Activated CD4-positive, alpha-beta memory T cell treated with anti-CD3 and anti-CD28 coated beads for 36 hours (primary cell): ENCODE data around the gene C6. TPM values are rescaled to one million over a fixed set of nuclear protein-coding genes. Genes with fewer than 3 reads are reported as not detected.

Experiments
- CTCF ChIA-PET: fragments of 350-600 bp; sonication (Branson Sonifier 250); formaldehyde crosslinking; loops from one replicate; lab custom pipeline; 2021; ENCODE audit warnings: antibody characterized with exemption, inconsistent platforms; lab: Charles Lee
- POLR2A ChIA-PET: fragments of 350-600 bp; sonication (Branson Sonifier 250); formaldehyde crosslinking; loops from one replicate; lab custom pipeline; 2021; ENCODE audit warnings: antibody characterized with exemption; lab: Charles Lee
- DNase-seq: peaks from one replicate; pipeline ENCODE4 v3.0.0-alpha.2; 2020
- H3K27ac Mint-ChIP-seq: one replicate; pipeline ENCODE4 v1.8.0; 2021; ENCODE audit warnings: mixed read lengths
- H3K27me3 Mint-ChIP-seq: one replicate; pipeline ENCODE4 v1.8.0; 2021; ENCODE audit warnings: mixed read lengths
- H3K36me3 Mint-ChIP-seq: one replicate; pipeline ENCODE4 v1.8.0; 2021; ENCODE audit warnings: mixed read lengths
- H3K4me1 Mint-ChIP-seq: one replicate; pipeline ENCODE4 v1.8.0; 2021; ENCODE audit warnings: low read depth, mixed read lengths
- H3K4me3 Mint-ChIP-seq: one replicate; pipeline ENCODE4 v1.8.0; 2021; ENCODE audit warnings: mild to moderate bottlenecking, mixed read lengths
- H3K9me3 Mint-ChIP-seq: one replicate; pipeline ENCODE4 v1.8.0; 2021; ENCODE audit warnings: mixed read lengths
- intact Hi-C: fragments of 100-400 bp; cut with micrococcal nuclease; formaldehyde crosslinking; loops from one replicate; pipeline ENCODE4 v1.15.1; 2023
- total RNA-seq, 2 experiments: library from RNA; stranded (reverse); gene quantifications; one replicate each; pipeline ENCODE4 v1.2.3, GENCODE V29; 2021

The C6 gene
- total RNA-seq, 2 experiments from 2014 or later: not detected

DNA sequence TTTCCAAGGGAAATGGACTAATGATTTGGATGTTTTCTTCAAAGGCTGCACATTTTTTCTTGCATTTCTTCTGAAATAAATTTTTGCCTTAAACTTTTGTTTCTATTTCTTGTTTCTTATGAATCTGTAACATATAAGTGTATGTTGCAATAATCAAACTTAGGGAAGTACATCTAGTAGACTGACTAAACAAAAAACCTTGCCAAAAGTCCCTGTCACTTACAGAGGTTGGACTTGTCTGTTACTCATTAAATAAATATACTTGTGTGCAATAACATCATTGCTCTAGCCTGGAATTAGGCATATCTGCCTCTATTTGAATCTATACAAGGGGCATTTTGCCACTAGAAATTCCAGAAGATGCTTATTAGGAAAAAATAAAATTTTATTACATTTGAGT is 56.6 kb downstream of the C6 start:
- Mint-ChIP-seq H3K27ac (no peak overlapping the region), H3K4me3 (no peak overlapping the region), H3K27me3 (no peaks in the 10 kb centered on the region), H3K4me1 (no peaks in the 10 kb centered on the region), H3K9me3 (no peaks in the 10 kb centered on the region), H3K36me3 (no peaks in the 10 kb centered on the region)
- POLR2A ChIA-PET: no interaction called here
- no peak for DNase-seq
- CTCF ChIA-PET: no interaction called here
- intact Hi-C loops: no loop called here

GRCh38 chr5:41154491-41154890 is 58.8 kb downstream of the C6 start:
- H3K27me3 Mint-ChIP-seq: no peaks in the 10 kb centered on the region
- H3K4me1 Mint-ChIP-seq: no peaks in the 10 kb centered on the region
- no peak overlapping the region for H3K27ac Mint-ChIP-seq
- ChIA-PET CTCF (no interaction called here), POLR2A (no interaction called here)
- H3K9me3 Mint-ChIP-seq: no peaks in the 10 kb centered on the region
- no peak for DNase-seq
- H3K4me3 Mint-ChIP-seq: no peak overlapping the region
- no peaks in the 10 kb centered on the region for H3K36me3 Mint-ChIP-seq
- intact Hi-C loops: no loop called here

DNA sequence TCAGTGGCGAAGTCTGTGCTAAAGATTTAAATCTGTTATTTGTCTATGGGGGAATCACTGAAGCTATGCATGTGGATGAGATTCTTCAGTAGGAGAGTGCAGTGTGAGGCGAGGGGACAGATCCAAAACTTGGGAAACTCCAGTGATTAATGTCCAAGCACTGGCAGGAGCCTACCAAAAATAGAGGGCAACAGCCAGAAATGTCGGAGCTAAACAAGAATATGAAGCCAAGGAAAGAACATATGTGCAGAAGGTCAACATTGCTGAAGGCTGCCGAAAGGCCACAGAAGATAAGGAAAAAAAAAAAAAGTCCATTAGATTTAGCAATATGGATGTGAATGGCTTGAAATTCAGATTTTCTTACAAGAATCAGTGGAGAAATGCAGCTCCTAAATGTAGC is 61.8 kb downstream of the C6 start:
- Mint-ChIP-seq H3K27me3 (no peaks in the 10 kb centered on the region), H3K9me3 (no peaks in the 10 kb centered on the region), H3K27ac (no peak overlapping the region), H3K4me1 (no peaks in the 10 kb centered on the region), H3K36me3 (no peaks in the 10 kb centered on the region), H3K4me3 (no peak overlapping the region)
- ChIA-PET POLR2A (no interaction called here), CTCF (no interaction called here)
- intact Hi-C loops: no loop called here
- no peak for DNase-seq

DNA sequence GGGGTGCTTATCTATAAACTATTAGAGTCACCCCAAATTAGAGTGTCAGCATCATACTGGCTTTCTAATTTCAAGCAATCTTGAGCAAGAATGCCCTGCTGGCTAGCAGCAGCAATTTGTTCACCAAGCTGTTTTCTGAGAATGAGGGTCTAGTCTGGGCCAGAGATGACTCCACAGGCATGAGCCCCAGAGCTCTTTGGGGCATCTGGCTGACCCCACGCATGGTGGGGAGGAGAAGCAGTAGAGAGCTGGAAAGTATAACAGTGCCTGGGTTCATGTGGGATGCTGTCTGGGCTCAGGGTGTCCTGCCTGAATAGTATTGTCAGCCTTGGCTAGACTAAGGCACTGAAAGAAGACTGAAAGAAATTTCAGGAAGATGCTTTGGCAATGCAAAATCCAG is 64.9 kb downstream of the C6 start:
- no peak for DNase-seq
- H3K9me3 Mint-ChIP-seq: no peaks in the 10 kb centered on the region
- no peak overlapping the region for H3K4me3 Mint-ChIP-seq
- H3K27me3 Mint-ChIP-seq: no peaks in the 10 kb centered on the region
- no peaks in the 10 kb centered on the region for H3K36me3 Mint-ChIP-seq
- POLR2A ChIA-PET: no interaction called here
- no peaks in the 10 kb centered on the region for H3K4me1 Mint-ChIP-seq
- intact Hi-C loops: no loop called here
- CTCF ChIA-PET: no interaction called here
- H3K27ac Mint-ChIP-seq: no peak overlapping the region

GRCh38 chr5:41145306-41145705 is 68.0 kb downstream of the C6 start:
- POLR2A ChIA-PET: no interaction called here
- CTCF ChIA-PET: no interaction called here
- Mint-ChIP-seq H3K4me1 (no peaks in the 10 kb centered on the region), H3K4me3 (no peak overlapping the region), H3K27ac (no peak overlapping the region), H3K36me3 (no peaks in the 10 kb centered on the region), H3K9me3 (no peaks in the 10 kb centered on the region), H3K27me3 (no peaks in the 10 kb centered on the region)
- DNase-seq: no peak
- intact Hi-C loops: no loop called here

GRCh38 chr5:41143131-41143901 is 70.0 kb downstream of the C6 start:
- intact Hi-C loops: no loop called here
- Mint-ChIP-seq H3K9me3 (no peaks in the 10 kb centered on the region), H3K36me3 (no peaks in the 10 kb centered on the region), H3K4me3 (no peak overlapping the region), H3K27ac (no peak overlapping the region), H3K27me3 (no peaks in the 10 kb centered on the region), H3K4me1 (no peaks in the 10 kb centered on the region)
- DNase-seq: no peak
- ChIA-PET CTCF (no interaction called here), POLR2A (no interaction called here)

GRCh38 chr5:41127967-41128690 is 85.2 kb downstream of the C6 start:
- CTCF ChIA-PET: no interaction called here
- intact Hi-C loops: no loop called here
- no peaks in the 10 kb centered on the region for H3K9me3 Mint-ChIP-seq

GRCh38 chr5:41122459-41122858 is 90.9 kb downstream of the C6 start:
- intact Hi-C loops: no loop called here
- POLR2A ChIA-PET: no interaction called here

More at GRCh38 chr5:41127967-41128690, 85.2 kb downstream of the C6 start:
- no peaks in the 10 kb centered on the region for H3K27me3 Mint-ChIP-seq
- DNase-seq: no peak
- no peaks in the 10 kb centered on the region for H3K36me3 Mint-ChIP-seq
- no peak overlapping the region for H3K4me3 Mint-ChIP-seq
- no peak overlapping the region for H3K27ac Mint-ChIP-seq
- POLR2A ChIA-PET: no interaction called here
- H3K4me1 Mint-ChIP-seq: no peaks in the 10 kb centered on the region

GRCh38 chr5:41120600-41120999 is 92.7 kb downstream of the C6 start:
- ChIA-PET POLR2A (no interaction called here), CTCF (no interaction called here)
- Mint-ChIP-seq H3K9me3 (no peaks in the 10 kb centered on the region), H3K36me3 (no peaks in the 10 kb centered on the region), H3K27ac (no peak overlapping the region), H3K27me3 (no peaks in the 10 kb centered on the region), H3K4me3 (no peak overlapping the region), H3K4me1 (no peaks in the 10 kb centered on the region)
- intact Hi-C loops: no loop called here
- DNase-seq: no peak

More at GRCh38 chr5:41122459-41122858, 90.9 kb downstream of the C6 start:
- H3K9me3 Mint-ChIP-seq: no peaks in the 10 kb centered on the region
- no peak overlapping the region for H3K4me3 Mint-ChIP-seq
- DNase-seq: no peak
- no peaks in the 10 kb centered on the region for H3K27me3 Mint-ChIP-seq
- no peaks in the 10 kb centered on the region for H3K36me3 Mint-ChIP-seq
- no peaks in the 10 kb centered on the region for H3K4me1 Mint-ChIP-seq
- CTCF ChIA-PET: no interaction called here
- H3K27ac Mint-ChIP-seq: no peak overlapping the region

DNA sequence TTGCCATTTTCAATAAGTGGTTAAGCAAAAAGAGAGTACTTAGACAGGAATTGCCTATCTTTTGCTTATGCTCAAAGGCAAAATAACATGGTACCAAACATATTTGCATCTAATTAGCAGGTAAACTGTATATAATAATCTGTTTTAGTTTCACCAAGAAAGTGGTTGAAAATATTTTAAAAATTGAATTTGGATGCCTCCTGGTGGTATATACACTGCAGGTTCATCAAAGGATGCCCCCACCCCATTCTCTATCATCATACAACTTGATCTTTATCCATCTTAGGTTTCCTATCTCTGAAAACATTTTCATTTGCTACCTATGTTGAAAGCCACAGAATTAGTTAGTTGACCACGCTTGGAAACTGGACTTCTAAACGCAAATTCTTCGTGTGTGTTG is 95.2 kb downstream of the C6 start:
- DNase-seq: no peak
- H3K27me3 Mint-ChIP-seq: no peaks in the 10 kb centered on the region
- H3K4me3 Mint-ChIP-seq: no peak overlapping the region
- H3K4me1 Mint-ChIP-seq: no peaks in the 10 kb centered on the region
- intact Hi-C loops: no loop called here
- H3K36me3 Mint-ChIP-seq: no peaks in the 10 kb centered on the region
- H3K9me3 Mint-ChIP-seq: no peaks in the 10 kb centered on the region
- CTCF ChIA-PET: no interaction called here
- no peak overlapping the region for H3K27ac Mint-ChIP-seq
- POLR2A ChIA-PET: no interaction called here

DNA sequence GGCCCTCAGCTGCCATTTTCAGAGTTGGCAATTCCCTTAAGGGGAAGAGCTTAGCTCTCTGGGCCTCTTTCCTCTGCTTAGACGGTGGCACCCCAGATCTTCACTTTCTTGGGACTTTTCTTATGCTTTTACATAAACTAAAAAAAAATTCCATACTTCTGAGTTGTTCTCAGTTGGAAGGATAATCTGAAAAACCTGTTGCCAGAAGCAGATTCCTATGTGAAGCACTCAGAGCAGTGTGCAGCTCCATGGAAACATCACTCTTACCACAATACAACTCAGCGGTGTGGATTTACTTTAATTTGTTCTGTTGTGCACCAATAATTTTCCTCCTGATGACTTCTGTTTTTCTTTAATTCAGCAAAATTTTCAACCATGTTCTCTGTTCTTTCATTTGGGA is 98.1 kb downstream of the C6 start:
- ChIA-PET POLR2A (no interaction called here), CTCF (no interaction called here)
- Mint-ChIP-seq H3K9me3 (no peaks in the 10 kb centered on the region), H3K4me1 (no peaks in the 10 kb centered on the region), H3K36me3 (no peaks in the 10 kb centered on the region), H3K4me3 (no peak overlapping the region), H3K27ac (no peak overlapping the region), H3K27me3 (no peaks in the 10 kb centered on the region)
- no peak for DNase-seq
- intact Hi-C loops: no loop called here

DNA sequence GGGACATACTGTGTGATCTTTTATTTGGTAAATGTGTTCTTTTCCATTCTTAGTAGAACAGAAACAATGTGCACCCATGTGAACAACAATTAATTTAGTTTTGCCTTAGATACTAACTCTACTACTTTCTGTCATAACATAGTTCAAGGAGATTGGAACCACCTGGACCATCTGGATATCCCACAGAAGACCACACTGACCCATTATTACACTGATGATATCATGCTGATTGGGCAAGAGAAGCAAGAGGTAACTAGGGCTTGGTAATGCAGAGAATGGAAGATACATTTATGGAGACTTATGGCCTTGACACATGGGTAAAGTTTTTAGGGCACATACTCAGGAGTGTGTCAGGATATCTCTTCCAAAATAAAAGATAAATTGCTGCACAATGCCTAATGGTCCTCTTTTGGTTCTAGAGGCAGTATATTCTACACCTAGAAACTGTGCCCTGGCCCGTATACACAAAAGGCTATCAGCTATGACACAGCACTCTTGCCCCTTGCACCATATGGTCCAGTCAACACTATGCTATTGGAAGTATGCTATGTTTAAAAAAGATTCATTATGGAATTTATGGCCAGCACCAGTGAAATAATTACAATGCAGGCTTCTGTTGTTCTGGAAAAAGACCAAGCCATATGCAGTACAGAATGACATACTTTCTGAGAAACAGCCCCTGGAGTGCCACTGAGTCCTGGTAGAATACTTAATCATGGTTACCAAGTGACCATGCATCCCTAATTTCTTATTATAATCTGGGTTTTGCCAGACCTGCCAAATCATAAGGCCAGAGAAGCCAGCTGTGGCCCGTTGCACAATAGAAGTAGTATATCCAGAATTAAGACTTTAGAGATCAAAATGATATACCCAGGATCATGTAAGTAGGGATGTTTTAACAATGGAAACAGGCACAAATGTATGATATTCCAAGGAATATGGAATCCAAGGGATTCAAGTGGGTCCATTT is 100.6 kb downstream of the C6 start:
- DNase-seq: no peak
- POLR2A ChIA-PET: no interaction called here
- Mint-ChIP-seq H3K9me3 (no peaks in the 10 kb centered on the region), H3K36me3 (no peaks in the 10 kb centered on the region), H3K4me1 (no peaks in the 10 kb centered on the region), H3K4me3 (no peak overlapping the region), H3K27ac (no peak overlapping the region), H3K27me3 (no peaks in the 10 kb centered on the region)
- CTCF ChIA-PET: no interaction called here
- intact Hi-C loops: no loop called here
